CD4-positive, alpha-beta memory T cell (primary cell): ENCODE measurements around the gene LRRD1. TPM values are rescaled to one million over a fixed set of nuclear protein-coding genes. Genes with fewer than 3 reads are reported as not detected.
"Not testable (repeated sequence)": the region's sequence is repeated elsewhere in the genome, so short reads cannot be mapped to it uniquely, and the experiment has no call there.

Experiments
- CTCF ChIA-PET: fragments of 350-600 bp; sonication (Branson Sonifier 250); formaldehyde crosslinking; loops from one replicate; lab custom pipeline; 2021; ENCODE audit warnings: inconsistent platforms; ENCODE audit not compliant: partially characterized antibody; lab: Charles Lee
- POLR2A ChIA-PET: fragments of 350-600 bp; sonication (Branson Sonifier 250); formaldehyde crosslinking; loops from one replicate; lab custom pipeline; 2021; ENCODE audit not compliant: partially characterized antibody; lab: Charles Lee
- DNase-seq, 5 donors: peaks; one replicate each; pipeline versions ENCODE4 v3.0.0 to v3.0.0-alpha.2; 2020 to 2022; ENCODE audit warnings: mixed read lengths in 1 of 5
- H3K27ac ChIP-seq: one replicate; pipeline ENCODE4 v1.7.0; 2013; ENCODE audit warnings: low read depth, low read length
- H3K27me3 ChIP-seq: 2 replicates; pipeline ENCODE4 v1.7.0; 2013; ENCODE audit warnings: mild to moderate bottlenecking, low read length, moderate library complexity; ENCODE audit not compliant: insufficient read depth
- H3K36me3 ChIP-seq: 2 replicates; pipeline ENCODE4 v1.7.0; 2013; ENCODE audit warnings: mild to moderate bottlenecking, low read length, moderate library complexity; ENCODE audit not compliant: insufficient read depth
- H3K4me1 ChIP-seq: 2 replicates; pipeline ENCODE4 v1.7.0; 2013; ENCODE audit warnings: mild to moderate bottlenecking, low read length, moderate library complexity; ENCODE audit not compliant: insufficient read depth
- H3K4me3 ChIP-seq, 2 donors: one replicate each; pipeline ENCODE4 v1.7.0; 2013; ENCODE audit warnings: low read length in 2 of 2, mild to moderate bottlenecking in 1 of 2
- H3K9me3 ChIP-seq, 2 donors: one replicate each; pipeline ENCODE4 v1.7.0; 2013; ENCODE audit warnings: low read length in 2 of 2, control low read depth in 1 of 2; ENCODE audit not compliant: control insufficient read depth in 1 of 2
- H3K27ac Mint-ChIP-seq, 7 donors: one replicate each; pipeline ENCODE4 v1.8.0; 2020 to 2021; ENCODE audit warnings: mixed read lengths in 7 of 7, mild to moderate bottlenecking in 6 of 7, inconsistent platforms in 3 of 7, moderate library complexity in 3 of 7
- H3K27me3 Mint-ChIP-seq, 2 donors: one replicate each; pipeline ENCODE4 v1.8.0; 2020 to 2021; ENCODE audit warnings: mixed read lengths in 2 of 2
- H3K36me3 Mint-ChIP-seq, 2 donors: one replicate each; pipeline ENCODE4 v1.8.0; 2020 to 2021; ENCODE audit warnings: mixed read lengths in 2 of 2, inconsistent platforms in 1 of 2, mild to moderate bottlenecking in 1 of 2
- H3K4me1 Mint-ChIP-seq, 4 donors: one replicate each; pipeline ENCODE4 v1.8.0; 2020 to 2021; ENCODE audit warnings: mixed read lengths in 4 of 4, mild to moderate bottlenecking in 1 of 4
- H3K4me3 Mint-ChIP-seq, 8 donors: one replicate each; pipeline ENCODE4 v1.8.0; 2020 to 2021; ENCODE audit warnings: mixed read lengths in 8 of 8, mild to moderate bottlenecking in 7 of 8, moderate library complexity in 6 of 8, inconsistent platforms in 3 of 8
- H3K9me3 Mint-ChIP-seq, 8 donors: one replicate each; pipeline ENCODE4 v1.8.0; 2020 to 2021; ENCODE audit warnings: mixed read lengths in 8 of 8, mild to moderate bottlenecking in 5 of 8, inconsistent platforms in 3 of 8, moderate library complexity in 1 of 8
- intact Hi-C: fragments of 100-400 bp; cut with micrococcal nuclease; formaldehyde crosslinking; loops from one replicate; pipeline ENCODE4 v1.15.1; 2023
- microRNA-seq: library from miRNA; unstranded; fragments of <30 nt; microRNA quantifications from one replicate; pipeline ENCODE4 v1.2.0, GENCODE V29; 2021; ENCODE audit warnings: borderline replicate concordance, borderline number of aligned reads, borderline microRNAs expressed, mixed read lengths
- polyA plus RNA-seq, 2 donors: library from polyadenylated mRNA; unstranded; fragments of 300-500 nt; fragmentation: Illumina TruSeq; gene quantifications; one replicate each; pipeline ENCODE4 v1.2.3, GENCODE V29; 2021
- total RNA-seq, 2 experiments: library from RNA; stranded (reverse); gene quantifications; one replicate each; pipeline ENCODE4 v1.2.3, GENCODE V29; 2021

Gene LRRD1
- total and polyA plus RNA-seq, 4 experiments from 2014 or later, result not detected

GRCh38 chr7:92110857-92111256 is 68.1 kb downstream of the LRRD1 start:
- Mint-ChIP-seq H3K36me3 (peaks cover 18 to 59% of the 10 kb centered on the region in 2 donors), H3K27ac (peak overlapping the region in 1 of 7 donors; percentile 64), H3K9me3 (no peaks in the 10 kb centered on the region), H3K27me3 (no peaks in the 10 kb centered on the region), H3K4me1 (peaks cover 0 to 1% (median 0%) of the 10 kb centered on the region in 4 donors), H3K4me3 (no peak overlapping the region)
- no peak for DNase-seq
- no peaks in the 10 kb centered on the region for H3K27me3 ChIP-seq
- ChIA-PET POLR2A (no interaction called here), CTCF (no interaction called here)
- intact Hi-C loops, result no loop called here
- H3K4me3 ChIP-seq, result no peak overlapping the region
- H3K27ac ChIP-seq, result no peak overlapping the region
- no peaks in the 10 kb centered on the region for H3K4me1 ChIP-seq
- peaks cover 14% of the 10 kb centered on the region for H3K36me3 ChIP-seq
- no peaks in the 10 kb centered on the region for H3K9me3 ChIP-seq

DNA sequence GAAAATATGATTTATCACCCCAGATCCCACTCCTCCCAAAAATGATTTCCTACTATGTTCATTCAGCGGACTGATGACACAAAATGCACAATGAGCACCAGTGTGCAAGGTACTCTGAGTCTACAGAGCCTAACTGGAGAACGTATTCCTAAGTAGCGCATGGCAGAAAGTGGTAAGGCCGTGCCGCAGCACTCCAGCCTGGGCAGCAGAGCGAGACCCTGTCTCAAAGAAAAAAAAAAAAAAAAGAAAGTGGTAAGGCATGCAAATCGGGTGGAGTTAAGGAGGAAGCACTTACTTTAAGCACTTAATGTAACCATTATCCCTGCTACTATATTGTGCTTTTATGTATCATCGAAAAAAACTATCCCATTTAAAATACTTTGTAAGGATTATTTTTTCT is 70.1 kb downstream of the LRRD1 start:
- Histone ChIP-seq H3K27me3 (no peaks in the 10 kb centered on the region), H3K9me3 (no peaks in the 10 kb centered on the region), H3K27ac (no peak overlapping the region), H3K36me3 (peaks cover 28% of the 10 kb centered on the region), H3K4me3 (no peak overlapping the region), H3K4me1 (no peaks in the 10 kb centered on the region)
- H3K27me3 Mint-ChIP-seq, result no peaks in the 10 kb centered on the region
- POLR2A ChIA-PET, result no interaction called here
- no peak for DNase-seq
- no peak overlapping the region for H3K4me3 Mint-ChIP-seq
- intact Hi-C loops, result no loop called here
- no peaks in the 10 kb centered on the region for H3K4me1 Mint-ChIP-seq
- CTCF ChIA-PET, result interaction anchor here (1.2 kb wide), 1 partner anchor 17 kb away, joined by 3 read pairs; no protein-coding TSS in a partner anchor
- H3K36me3 Mint-ChIP-seq, result peaks cover 26 to 61% of the 10 kb centered on the region in 2 donors
- H3K27ac Mint-ChIP-seq, result peak overlapping the region in 1 of 7 donors; percentile 5
- no peaks in the 10 kb centered on the region for H3K9me3 Mint-ChIP-seq

GRCh38 chr7:92102862-92103261 is 76.1 kb downstream of the LRRD1 start:
- intact Hi-C loops, H3K4me1 ChIP-seq, CTCF ChIA-PET, DNase-seq, H3K27ac ChIP-seq, H3K9me3 ChIP-seq, H3K27me3 Mint-ChIP-seq, H3K4me3 Mint-ChIP-seq, H3K9me3 Mint-ChIP-seq, H3K4me3 ChIP-seq, H3K27ac Mint-ChIP-seq, H3K27me3 ChIP-seq, POLR2A ChIA-PET, H3K4me1 Mint-ChIP-seq: not testable (repeated sequence)
- peaks cover 51% of the 10 kb centered on the region for H3K36me3 ChIP-seq
- peaks cover 49 to 69% of the 10 kb centered on the region in 2 donors for H3K36me3 Mint-ChIP-seq

- CTCF ChIA-PET, result interaction anchor here (0.6 kb wide), 1 partner anchor 344 kb away, joined by 3 read pairs; no protein-coding TSS in a partner anchor
- no peaks in the 10 kb centered on the region for H3K27me3 Mint-ChIP-seq
- H3K27ac ChIP-seq, result no peak overlapping the region
- H3K36me3 Mint-ChIP-seq, result peaks cover 51 to 71% of the 10 kb centered on the region in 2 donors
- no peaks in the 10 kb centered on the region for H3K4me1 ChIP-seq
- no peaks in the 10 kb centered on the region for H3K9me3 ChIP-seq
- intact Hi-C loops, result no loop called here
- POLR2A ChIA-PET, result no interaction called here
- no peak for DNase-seq
- H3K27ac Mint-ChIP-seq, result peak overlapping the region in 1 of 7 donors; percentile 22
- H3K9me3 Mint-ChIP-seq, result no peaks in the 10 kb centered on the region
- no peak overlapping the region for H3K4me3 ChIP-seq
- H3K27me3 ChIP-seq, result no peaks in the 10 kb centered on the region
- no peaks in the 10 kb centered on the region for H3K4me1 Mint-ChIP-seq
- no peak overlapping the region for H3K4me3 Mint-ChIP-seq
- H3K36me3 ChIP-seq, result peaks cover 57% of the 10 kb centered on the region
These were observed 78.4 kb downstream of the LRRD1 start for GRCh38 chr7:92100534-92100933.

DNA sequence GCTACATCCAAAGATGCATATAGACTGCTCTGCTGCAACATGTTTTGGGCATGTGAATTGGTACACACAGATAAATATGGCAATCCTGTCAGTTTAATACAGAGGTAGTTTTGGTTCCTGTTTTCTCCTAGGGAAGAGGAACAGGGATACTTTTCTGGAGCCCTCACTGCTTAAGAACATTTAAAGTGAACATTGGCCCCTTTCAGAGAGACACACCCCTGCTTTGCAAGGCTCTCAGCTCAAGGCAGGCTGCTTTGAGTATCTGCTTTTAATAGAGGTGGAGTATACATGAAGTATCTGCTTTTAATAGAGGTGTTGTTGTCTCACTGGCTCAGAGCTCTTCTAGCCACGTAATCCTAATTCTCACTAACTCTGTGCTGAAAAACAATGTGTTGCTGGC is 83.6 kb downstream of the LRRD1 start:
- POLR2A ChIA-PET, result no interaction called here

More for the DNA sequence above, 83.6 kb downstream of the LRRD1 start:
- Histone ChIP-seq H3K4me3 (no peak overlapping the region), H3K4me1 (no peaks in the 10 kb centered on the region), H3K36me3 (peaks cover 41% of the 10 kb centered on the region), H3K27ac (no peak overlapping the region), H3K27me3 (no peaks in the 10 kb centered on the region), H3K9me3 (no peaks in the 10 kb centered on the region)
- Mint-ChIP-seq H3K27ac (peak overlapping the region in 2 of 7 donors; percentile 30 to 46), H3K36me3 (peaks cover 48 to 64% of the 10 kb centered on the region in 2 donors), H3K9me3 (no peaks in the 10 kb centered on the region), H3K4me3 (no peak overlapping the region), H3K4me1 (peaks cover 0 to 1% (median 0%) of the 10 kb centered on the region in 4 donors), H3K27me3 (no peaks in the 10 kb centered on the region)
- CTCF ChIA-PET, result no interaction called here
- intact Hi-C loops, result no loop called here
- DNase-seq, result no peak

Small RNAs within 50 kb of the gene (microRNA-seq; reads per million reads assigned to microRNA genes)
- gene MIR1285-1, result not detected

Other genes with a start within 250 kb of the LRRD1 start
- gene AKAP9, start 238.3 kb downstream of the LRRD1 start, total RNA-seq, result 10 to 100 TPM; 88.5 to 91.4 TPM
- gene AKAP9, start 238.3 kb downstream of the LRRD1 start, polyA plus RNA-seq, result 10 to 100 TPM in 1 of 2 donors, 1 to 10 TPM in 1; 8.6 to 53.6 TPM
- 10 to 100 TPM; 14.3 to 15.2 TPM for gene CYP51A1, start 44.7 kb downstream of the LRRD1 start, total RNA-seq
- gene CYP51A1, start 44.7 kb downstream of the LRRD1 start, polyA plus RNA-seq, result 10 to 100 TPM; 12.9 to 14.1 TPM
- 10 to 100 TPM; 66.0 to 80.7 TPM for gene KRIT1, start 66.8 kb upstream of the LRRD1 start, total RNA-seq
- gene KRIT1, start 66.8 kb upstream of the LRRD1 start, polyA plus RNA-seq, result 10 to 100 TPM in 1 of 2 donors, 1 to 10 TPM in 1; 7.7 to 21.4 TPM
- 10 to 100 TPM; 77.7 to 78.5 TPM for gene ANKIB1, start 66.8 kb upstream of the LRRD1 start, total RNA-seq
- 10 to 100 TPM in 1 of 2 donors, 1 to 10 TPM in 1; 3.7 to 10.2 TPM for gene ANKIB1, start 66.8 kb upstream of the LRRD1 start, polyA plus RNA-seq